Suppressor macrophage treated with lipopolysaccharide for 4 hours (primary cell): ENCODE data around the gene RAB3IP.
A peak's percentile ranks its signal among the peaks of the same experiment; 100 is the strongest.
"Not testable (repeated sequence)": the region's sequence is repeated elsewhere in the genome, so short reads cannot be mapped to it uniquely, and the experiment has no call there.

Source experiments
- DNase-seq: peaks from one replicate; pipeline ENCODE4 v3.0.0-alpha.2; 2020

RAB3IP gene

GRCh38 chr12:69836015-69836414 is 97.4 kb downstream of the RAB3IP start:
- DNase-seq, result no peak

GRCh38 chr12:69837191-69837590 is 98.5 kb downstream of the RAB3IP start:
- no peak for DNase-seq

GRCh38 chr12:69837657-69838415 is 99.2 kb downstream of the RAB3IP start:
- DNase-seq, result no peak

- DNase-seq, result no peak
Observed at GRCh38 chr12:69840727-69841126, 102.1 kb downstream of the RAB3IP start.

- no peak for DNase-seq
Observed at GRCh38 chr12:69843608-69844007, 104.9 kb downstream of the RAB3IP start.

GRCh38 chr12:69844416-69844815 is 105.8 kb downstream of the RAB3IP start:
- DNase-seq, result no peak

- no peak for DNase-seq
Observed at GRCh38 chr12:69844836-69845235, 106.2 kb downstream of the RAB3IP start.

GRCh38 chr12:69846976-69847375 is 108.3 kb downstream of the RAB3IP start:
- no peak for DNase-seq

- no peak for DNase-seq
Observed at GRCh38 chr12:69851976-69852375, 113.3 kb downstream of the RAB3IP start.

- not testable (repeated sequence) for DNase-seq
Observed at GRCh38 chr12:69853176-69853961, 114.7 kb downstream of the RAB3IP start.

GRCh38 chr12:69866698-69867097 is 128.0 kb downstream of the RAB3IP start:
- no peak for DNase-seq

- DNase-seq, result no peak
Observed at GRCh38 chr12:69868695-69869094, 130.0 kb downstream of the RAB3IP start.

GRCh38 chr12:69872804-69873203 is 134.1 kb downstream of the RAB3IP start:
- DNase-seq, result peak; percentile 10
